Amygdala (tissue), 56 donors: ENCODE results near the gene EDIL3.
"Not testable (repeated sequence)": the region's sequence is repeated elsewhere in the genome, so short reads cannot be mapped to it uniquely, and the experiment has no call there.

ENCODE experiments used
- DNase-seq, 56 donors: peaks; one replicate each; lab custom pipeline; 2025; lab: John Stamatoyannopoulos, UW

Gene EDIL3

DNA sequence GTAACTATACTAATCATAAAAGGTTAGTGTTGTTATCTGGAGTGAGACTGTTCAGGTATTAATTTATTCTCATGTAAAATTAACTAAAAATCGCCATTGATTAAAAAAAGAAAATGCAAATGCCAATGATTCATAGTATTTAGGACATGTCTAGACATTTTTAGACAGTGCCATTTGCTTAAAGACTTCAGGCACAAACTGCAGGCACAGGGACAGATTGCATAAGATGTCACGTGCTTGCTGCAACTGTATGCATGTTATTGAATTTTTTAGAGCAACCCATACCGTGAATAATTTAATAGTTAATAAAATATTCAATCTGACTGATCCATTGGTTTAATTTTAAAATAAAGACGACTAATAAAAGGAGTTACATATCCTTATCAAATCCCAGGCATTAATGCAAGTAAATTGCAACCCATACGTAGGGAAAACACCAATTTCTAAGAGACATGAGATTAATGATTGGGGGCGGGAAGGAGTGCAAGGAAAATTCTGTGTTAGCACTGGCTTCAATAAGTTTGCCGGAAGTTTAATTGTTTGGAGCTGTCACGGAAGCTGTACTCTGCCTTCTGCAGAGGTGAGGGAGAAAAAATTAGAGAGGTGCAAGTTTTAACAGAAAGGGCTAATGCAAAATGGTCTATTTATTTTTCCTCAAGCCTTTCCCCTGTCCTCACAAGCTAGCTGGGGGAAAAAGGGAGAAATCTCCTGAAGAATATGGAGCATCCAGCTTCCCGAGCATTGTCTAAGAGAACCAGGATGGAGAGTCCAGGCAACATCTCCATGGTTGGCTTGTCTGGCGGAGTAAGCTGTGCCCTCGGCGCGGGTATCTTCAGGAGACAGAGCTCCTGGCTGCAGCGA is 2.9 kb downstream of the EDIL3 start:
- peak in 6 of 56 donors; percentile 1 to 39 (median 12) for DNase-seq

GRCh38 chr5:84379749-84380148 is 4.9 kb downstream of the EDIL3 start:
- DNase-seq = peak in 1 of 56 donors; percentile 7

GRCh38 chr5:84378961-84379360 is 5.7 kb downstream of the EDIL3 start:
- no peak for DNase-seq

DNA sequence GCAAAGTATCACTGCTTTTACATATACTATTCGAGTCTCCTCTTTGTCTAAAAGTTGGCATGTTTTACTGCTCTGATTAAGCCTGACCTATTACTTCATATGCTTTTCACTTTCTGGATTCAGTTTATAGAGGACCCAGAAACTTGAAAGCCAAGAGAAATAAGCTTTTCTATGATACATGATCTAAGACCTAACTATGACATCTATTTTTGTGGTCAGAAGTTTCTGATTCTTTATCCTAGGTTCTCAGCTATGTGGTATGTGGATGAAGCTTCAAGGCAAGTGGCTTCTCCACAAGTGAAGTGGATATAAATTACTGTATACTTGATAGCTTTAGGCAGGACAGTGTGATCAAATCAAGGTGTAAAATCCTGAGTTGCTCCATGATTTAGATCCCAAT is 6.3 kb downstream of the EDIL3 start:
- DNase-seq = no peak

GRCh38 chr5:84376346-84376745 is 8.3 kb downstream of the EDIL3 start:
- DNase-seq = no peak

DNA sequence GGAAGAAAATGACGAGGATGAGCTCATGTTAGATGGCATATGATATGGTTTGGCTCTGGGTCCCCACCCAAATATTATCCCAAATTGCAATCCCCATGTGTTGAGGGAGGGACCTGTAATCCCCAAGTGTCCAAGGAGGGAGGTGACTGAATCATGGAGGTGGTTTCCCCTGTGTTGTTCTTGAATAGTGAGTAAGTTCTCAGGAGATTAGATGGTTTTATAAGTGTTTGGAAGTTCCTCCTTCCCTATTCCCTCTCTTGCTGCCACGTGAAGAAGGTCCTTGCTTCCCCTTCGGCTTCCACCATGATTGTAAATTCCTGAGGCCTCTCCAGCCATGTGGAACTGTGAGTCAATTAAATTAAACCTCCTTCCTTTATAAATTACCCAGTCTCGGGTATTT is 10.1 kb downstream of the EDIL3 start:
- DNase-seq = no peak

DNA sequence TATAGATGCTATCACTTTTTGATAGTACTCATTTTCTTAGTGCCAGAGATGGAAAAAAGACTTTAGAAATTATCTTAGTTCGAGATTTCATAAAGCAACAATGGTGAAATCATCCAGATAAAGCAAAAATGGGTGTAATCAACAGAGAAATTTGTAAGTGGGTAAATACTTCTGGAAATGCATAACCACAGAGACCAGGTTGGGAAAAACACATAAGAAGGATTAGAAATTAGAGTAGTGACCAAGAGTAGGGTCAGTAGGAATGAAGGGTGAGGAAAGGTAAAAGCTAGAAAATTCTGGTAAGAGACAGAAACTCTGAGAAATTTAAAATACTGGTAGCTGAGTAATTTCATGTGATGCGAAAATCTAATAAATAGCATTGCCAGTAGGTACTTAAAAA is 11.2 kb downstream of the EDIL3 start:
- no peak for DNase-seq

DNA sequence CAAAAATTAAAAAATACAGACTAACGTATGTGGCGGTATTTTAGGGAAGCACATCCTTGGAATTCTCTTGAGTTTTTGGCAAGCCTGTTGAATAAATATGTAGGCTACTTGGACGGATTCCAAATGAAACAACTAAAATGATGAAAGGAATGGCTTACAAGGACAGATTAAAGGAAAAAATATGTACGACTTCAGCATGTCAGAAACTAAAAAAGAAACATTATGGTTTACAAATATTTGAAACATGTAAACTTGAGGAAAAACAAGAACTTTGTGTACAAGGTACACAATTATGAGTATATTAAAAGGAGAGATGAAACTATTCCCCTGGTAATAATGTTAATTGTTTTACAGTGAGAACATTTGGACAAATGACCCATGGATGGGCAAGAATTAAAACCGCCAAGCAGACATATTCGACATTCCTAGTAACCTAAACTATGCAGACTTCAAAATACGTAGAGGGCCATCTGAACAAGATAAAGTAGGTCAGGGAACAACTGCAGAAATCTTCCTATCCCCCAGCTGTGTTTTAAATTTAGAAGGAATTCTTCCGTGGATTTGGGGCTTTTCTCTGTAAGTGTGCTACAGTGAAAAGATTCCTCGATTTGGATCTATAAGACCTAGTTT is 12.5 kb downstream of the EDIL3 start:
- DNase-seq = no peak

DNA sequence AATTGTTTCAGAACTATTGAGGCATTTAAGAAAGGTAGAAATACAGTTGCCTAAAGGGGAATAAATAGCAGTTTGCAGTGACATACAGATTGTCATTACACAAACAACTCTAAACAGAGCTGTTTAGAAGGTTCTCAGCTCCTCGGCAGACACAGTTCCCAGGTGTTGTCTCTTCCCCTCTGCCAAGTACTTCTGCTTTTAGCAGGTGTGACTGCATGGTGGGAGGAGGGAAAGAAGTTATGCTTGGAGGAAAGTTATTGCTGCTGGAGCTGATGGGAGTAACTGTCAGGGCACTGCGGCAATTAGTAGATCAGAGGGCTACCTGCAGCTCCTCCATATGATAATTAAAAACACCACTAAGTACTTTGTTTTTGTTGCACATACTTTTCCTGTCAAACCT is 14.5 kb downstream of the EDIL3 start:
- DNase-seq = no peak

DNA sequence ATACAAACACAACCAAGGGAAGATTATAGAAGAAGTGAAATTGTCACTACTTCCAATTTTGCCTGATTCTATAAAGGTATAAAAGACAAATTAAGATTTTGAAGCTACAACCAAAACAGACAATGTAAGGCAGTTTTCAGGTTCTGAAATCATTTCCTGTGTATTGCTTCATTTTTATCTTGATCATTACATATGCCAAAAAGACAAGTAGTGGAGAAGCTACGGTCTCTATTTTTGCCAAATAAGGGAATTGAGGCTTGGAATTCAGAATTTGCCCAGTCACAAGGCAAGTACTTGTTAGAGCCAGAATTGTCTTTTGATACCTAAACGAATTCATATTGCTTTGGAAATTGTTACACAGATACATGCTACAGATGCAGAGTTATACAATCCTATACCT is 20.6 kb downstream of the EDIL3 start:
- DNase-seq = no peak

- DNase-seq = no peak
Observed at GRCh38 chr5:84362061-84362720, 22.5 kb downstream of the EDIL3 start.

GRCh38 chr5:84361572-84361971 is 23.1 kb downstream of the EDIL3 start:
- no peak for DNase-seq

- no peak for DNase-seq
Observed at GRCh38 chr5:84360056-84360455, 24.6 kb downstream of the EDIL3 start.

- no peak for DNase-seq
Observed at GRCh38 chr5:84354101-84354500, 30.6 kb downstream of the EDIL3 start.

GRCh38 chr5:84344788-84345187 is 39.9 kb downstream of the EDIL3 start:
- no peak for DNase-seq

DNA sequence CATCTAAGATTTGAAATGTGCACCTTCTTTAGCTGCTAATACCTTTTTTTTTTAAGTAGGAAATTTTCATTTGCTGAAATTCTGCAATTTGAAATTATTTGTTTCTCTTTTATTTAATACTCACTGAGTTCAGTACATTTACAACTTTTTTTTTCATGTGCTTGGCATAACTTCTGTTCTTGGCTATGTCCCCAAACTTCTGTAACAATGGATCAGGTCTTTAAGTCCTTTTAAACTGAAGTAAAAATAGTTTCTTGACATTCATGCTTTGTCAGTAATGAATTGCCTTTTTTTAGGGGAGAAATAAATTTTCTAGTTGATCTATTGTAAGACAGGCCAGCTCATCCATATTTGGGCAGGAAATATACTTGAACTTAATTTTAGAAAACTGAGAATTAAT is 41.5 kb downstream of the EDIL3 start:
- DNase-seq = no peak

GRCh38 chr5:84332106-84332505 is 52.6 kb downstream of the EDIL3 start:
- peak in 8 of 56 donors; percentile 1 to 7 (median 2) for DNase-seq

DNA sequence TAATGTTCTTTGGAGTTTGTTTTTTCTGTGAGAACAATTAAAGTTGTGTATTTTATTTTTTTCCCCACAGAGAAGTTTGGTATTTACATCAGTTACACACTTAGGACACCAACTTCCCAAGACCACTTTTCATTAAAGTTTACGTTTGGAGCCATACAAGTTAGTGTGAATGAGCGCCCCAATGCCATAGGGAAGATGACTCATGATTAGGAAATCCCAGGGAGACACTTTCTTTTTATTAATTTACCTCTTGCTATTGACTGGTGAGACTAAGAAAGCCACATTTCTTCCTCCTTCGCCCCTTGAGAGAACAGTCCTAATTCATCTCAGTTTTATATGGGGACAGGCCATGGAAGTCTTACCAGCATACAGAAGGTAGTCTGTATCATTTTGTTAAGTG is 57.1 kb downstream of the EDIL3 start:
- no peak for DNase-seq

DNA sequence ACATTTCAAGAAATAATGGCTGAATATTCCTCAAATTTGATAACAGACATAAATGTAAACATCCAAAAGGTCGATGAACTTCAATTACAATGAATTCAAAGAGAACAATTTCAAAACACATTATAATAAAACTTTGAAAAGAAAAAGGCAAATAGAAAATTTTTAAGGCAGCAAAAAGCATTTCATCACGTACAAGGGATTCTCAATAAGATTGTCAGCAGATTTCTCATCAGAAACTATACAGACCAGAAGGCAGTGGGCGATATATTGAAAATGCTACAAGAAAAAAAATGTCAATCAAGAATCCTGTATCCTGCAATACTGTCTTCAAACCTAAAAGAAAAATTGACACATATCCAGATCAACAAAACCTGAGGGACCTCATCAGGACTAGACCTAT is 62.0 kb downstream of the EDIL3 start:
- no peak for DNase-seq

- DNase-seq = not testable (repeated sequence)
Observed at GRCh38 chr5:84317826-84318225, 66.9 kb downstream of the EDIL3 start.

DNA sequence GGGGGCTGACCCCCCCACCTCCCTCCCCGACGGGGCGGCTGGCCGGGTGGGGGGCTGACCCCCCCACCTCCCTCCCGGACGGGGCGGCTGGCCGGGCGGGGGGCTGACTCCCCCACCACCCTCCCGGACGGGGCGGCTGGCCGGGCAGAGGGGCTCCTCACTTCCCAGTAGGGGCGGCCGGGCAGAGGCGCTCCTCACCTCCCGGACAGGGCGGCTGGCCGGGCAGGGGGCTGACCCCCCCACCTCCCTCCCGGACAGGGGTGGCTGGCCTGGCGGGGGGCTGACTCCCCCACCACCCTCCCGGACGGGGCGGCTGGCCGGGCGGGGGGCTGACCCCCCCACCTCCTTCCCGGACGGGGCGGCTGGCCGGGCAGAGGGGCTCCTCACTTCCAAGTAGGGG is 72.4 kb downstream of the EDIL3 start:
- DNase-seq = not testable (repeated sequence)

DNA sequence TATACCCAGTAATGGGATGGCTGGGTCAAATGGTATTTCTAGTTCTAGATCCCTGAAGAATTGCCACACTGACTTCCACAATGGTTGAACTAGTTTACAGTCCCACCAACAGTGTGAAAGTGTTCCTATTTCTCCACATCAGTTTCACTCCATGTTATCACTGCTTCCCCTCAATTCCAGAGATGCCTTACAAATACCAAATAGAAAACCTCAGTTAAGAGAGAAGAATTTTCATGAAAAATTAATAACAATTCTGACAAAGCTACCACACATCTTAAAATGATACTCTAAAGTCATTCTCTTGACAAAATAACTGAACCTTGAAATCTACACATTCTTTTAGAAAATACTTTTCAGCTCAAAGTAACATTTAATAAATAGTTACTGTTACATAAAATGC is 74.8 kb downstream of the EDIL3 start:
- not testable (repeated sequence) for DNase-seq
